MM.1S (cell line): ENCODE results near the gene TRAPPC6A.

ENCODE experiments used
- CTCF ChIP-seq: fragments of 300-600 bp; sonication (generic); IDR thresholded peaks from 2 replicates; pipeline ENCODE4 v1.5.1; 2016; ENCODE audit warnings: antibody characterized with exemption, low read length, mixed read lengths
- EZH2 ChIP-seq: fragments of 300-600 bp; sonication (generic); optimal IDR thresholded peaks from 2 replicates; pipeline ENCODE3; 2017; ENCODE audit warnings: low read depth, mild to moderate bottlenecking, antibody characterized with exemption, low read length, mixed read lengths

GRCh38 chr19:45179072-45179891 is 1.2 kb upstream of the TRAPPC6A start:
- TF ChIP-seq CTCF: no peak
- TF ChIP-seq EZH2: no peak
